GM21515 (cell line): ENCODE data around the gene HBG1.
A peak's percentile ranks its signal among the peaks of the same experiment; 100 is the strongest.
"Not testable (repeated sequence)": the region's sequence is repeated elsewhere in the genome, so short reads cannot be mapped to it uniquely, and the experiment has no call there.

Experiments
- ATAC-seq: cut with Tn5 transposase; IDR thresholded peaks from one replicate; pipeline ENCODE4 v1.9.1; 2021; ENCODE audit not compliant: unreplicated experiment

The HBG1 gene

GRCh38 chr11:5249807-5250396 is at the start of gene HBG1:
Gene HBG1 (minus strand): TSS chr11:5249857. CDS start chr11:5249804, 53 bp downstream.
- not testable (repeated sequence) for ATAC-seq

- no peak for ATAC-seq
Observed at GRCh38 chr11:5298451-5298850, 48.8 kb upstream of the HBG1 start.

- no peak for ATAC-seq
Observed at GRCh38 chr11:5297721-5298323, 48.2 kb upstream of the HBG1 start.

GRCh38 chr11:5294342-5294995 is 44.8 kb upstream of the HBG1 start:
- not testable (repeated sequence) for ATAC-seq

GRCh38 chr11:5293028-5293427 is 43.4 kb upstream of the HBG1 start:
- no peak for ATAC-seq

GRCh38 chr11:5291207-5291838 is 41.7 kb upstream of the HBG1 start:
- ATAC-seq: peak; percentile 94

- no peak for ATAC-seq
Observed at GRCh38 chr11:5290106-5290505, 40.4 kb upstream of the HBG1 start.

- ATAC-seq: no peak
Observed at GRCh38 chr11:5289696-5290095, 40.0 kb upstream of the HBG1 start.

- no peak for ATAC-seq
Observed at GRCh38 chr11:5288906-5289550, 39.4 kb upstream of the HBG1 start.

GRCh38 chr11:5288108-5288905 is 38.6 kb upstream of the HBG1 start:
- ATAC-seq: no peak

GRCh38 chr11:5286901-5287300 is 37.2 kb upstream of the HBG1 start:
- ATAC-seq: no peak

- no peak for ATAC-seq
Observed at GRCh38 chr11:5286351-5286750, 36.7 kb upstream of the HBG1 start.

GRCh38 chr11:5285703-5286340 is 36.2 kb upstream of the HBG1 start:
- no peak for ATAC-seq

- no peak for ATAC-seq
Observed at GRCh38 chr11:5284637-5285036, 35.0 kb upstream of the HBG1 start.

- no peak for ATAC-seq
Observed at GRCh38 chr11:5283882-5284281, 34.2 kb upstream of the HBG1 start.

GRCh38 chr11:5283086-5283485 is 33.4 kb upstream of the HBG1 start:
- ATAC-seq: no peak

- ATAC-seq: no peak
Observed at GRCh38 chr11:5282628-5283027, 33.0 kb upstream of the HBG1 start.

GRCh38 chr11:5281596-5281995 is 31.9 kb upstream of the HBG1 start:
- no peak for ATAC-seq

GRCh38 chr11:5280582-5281102 is 31.0 kb upstream of the HBG1 start:
- peak; percentile 74 for ATAC-seq

- no peak for ATAC-seq
Observed at GRCh38 chr11:5279471-5280090, 29.9 kb upstream of the HBG1 start.
